HEK293T (cell line): ENCODE results near the gene KIF17.

ENCODE experiments used
- CTCF ChIA-PET: fragments of 350-600 bp; formaldehyde crosslinking; extraction: SDS; loops from one replicate; lab custom pipeline; 2021; ENCODE audit warnings: antibody characterized with exemption, inconsistent platforms; lab: Yijun Ruan, JAX
- POLR2A ChIA-PET: fragments of 350-600 bp; formaldehyde crosslinking; extraction: SDS; loops from one replicate; lab custom pipeline; 2020; ENCODE audit warnings: antibody characterized with exemption, inconsistent platforms; lab: Yijun Ruan, JAX
- DNase-seq: peaks from one replicate; pipeline ENCODE4 v3.0.0; 2012; ENCODE audit warnings: mixed read lengths; ENCODE audit errors: extremely low spot score
- ARNT ChIP-seq: fragments of 450-650 bp; IDR thresholded peaks from 2 replicates; pipeline ENCODE4 v1.6.1; 2017; ENCODE audit warnings: mild to moderate bottlenecking
- BHLHE40 ChIP-seq: fragments of 450-650 bp; IDR thresholded peaks from 2 replicates; pipeline ENCODE4 v1.6.1; 2016; ENCODE audit warnings: mild to moderate bottlenecking, moderate library complexity, borderline replicate concordance
- CTBP1 ChIP-seq: fragments of 450-650 bp; IDR thresholded peaks from 2 replicates; pipeline ENCODE4 v1.6.1; 2016; ENCODE audit warnings: borderline replicate concordance
- ELF4 ChIP-seq: fragments of 450-650 bp; IDR thresholded peaks from 2 replicates; pipeline ENCODE4 v1.6.1; 2017; ENCODE audit warnings: antibody characterized with exemption
- FOXA1 ChIP-seq: fragments of 450-650 bp; IDR thresholded peaks from 2 replicates; pipeline ENCODE4 v1.6.1; 2016; ENCODE audit warnings: mild to moderate bottlenecking
- FOXK2 ChIP-seq: fragments of 450-650 bp; IDR thresholded peaks from 2 replicates; pipeline ENCODE4 v1.6.1; 2016; ENCODE audit warnings: mild to moderate bottlenecking
- FOXM1 ChIP-seq: fragments of 450-650 bp; IDR thresholded peaks from 2 replicates; pipeline ENCODE4 v1.6.1; 2017; ENCODE audit warnings: mild to moderate bottlenecking, borderline replicate concordance
- HDGF ChIP-seq: fragments of 450-650 bp; IDR thresholded peaks from 2 replicates; pipeline ENCODE4 v1.6.1; 2017; ENCODE audit warnings: antibody characterized with exemption, borderline replicate concordance
- L3MBTL2 ChIP-seq: fragments of 450-650 bp; conservative IDR thresholded peaks from 2 replicates; pipeline ENCODE4 v1.6.1; 2016; ENCODE audit warnings: mild to moderate bottlenecking
- LEF1 ChIP-seq: fragments of 450-650 bp; IDR thresholded peaks from 2 replicates; pipeline ENCODE4 v1.6.1; 2017; ENCODE audit warnings: mild to moderate bottlenecking, borderline replicate concordance
- NFRKB ChIP-seq: fragments of 450-650 bp; IDR thresholded peaks from 2 replicates; pipeline ENCODE4 v1.6.1; 2016; ENCODE audit warnings: mild to moderate bottlenecking, moderate library complexity
- PKNOX1 ChIP-seq: fragments of 450-650 bp; IDR thresholded peaks from 2 replicates; pipeline ENCODE4 v1.6.1; 2016
- SP1 ChIP-seq: fragments of 450-650 bp; IDR thresholded peaks from 2 replicates; pipeline ENCODE4 v1.6.1; 2017
- SUZ12 ChIP-seq: fragments of 450-650 bp; IDR thresholded peaks from 2 replicates; pipeline ENCODE4 v1.6.1; 2016; ENCODE audit warnings: mild to moderate bottlenecking
- TARDBP ChIP-seq: fragments of 450-650 bp; IDR thresholded peaks from 2 replicates; pipeline ENCODE4 v1.6.1; 2016
- ZNF384 ChIP-seq: fragments of 450-650 bp; IDR thresholded peaks from 2 replicates; pipeline ENCODE4 v1.6.1; 2016

The KIF17 gene

GRCh38 chr1:20663969-20664715 lies 53.7 kb downstream of the KIF17 start:
- CTCF ChIA-PET = interaction anchor here (1.2 kb wide), 1 partner anchor 89 kb away, joined by 3 read pairs; no protein-coding TSS in a partner anchor
- DNase-seq = no peak
- POLR2A ChIA-PET = no interaction called here
- TF ChIP-seq LEF1 = no peak
- no peak for TF ChIP-seq L3MBTL2

GRCh38 chr1:20663365-20663764 lies 54.4 kb downstream of the KIF17 start:
- no peak for DNase-seq
- POLR2A ChIA-PET = no interaction called here
- CTCF ChIA-PET = interaction anchor here (1.2 kb wide), 1 partner anchor 88 kb away, joined by 3 read pairs; no protein-coding TSS in a partner anchor
- TF ChIP-seq SP1 = no peak
- TF ChIP-seq CTBP1 = no peak
- TF ChIP-seq NFRKB = no peak
- no peak for TF ChIP-seq TARDBP
- no peak for TF ChIP-seq ELF4
- no peak for TF ChIP-seq PKNOX1
- no peak for TF ChIP-seq ARNT
- no peak for TF ChIP-seq BHLHE40
- TF ChIP-seq FOXK2 = no peak
- no peak for TF ChIP-seq LEF1
- no peak for TF ChIP-seq FOXM1
- no peak for TF ChIP-seq L3MBTL2
- TF ChIP-seq FOXA1 = no peak
- no peak for TF ChIP-seq ZNF384
- TF ChIP-seq HDGF = no peak
- no peak for TF ChIP-seq SUZ12

- TF ChIP-seq FOXM1 = no peak
- no peak for TF ChIP-seq PKNOX1
- TF ChIP-seq ZNF384 = no peak
- TF ChIP-seq FOXK2 = no peak
- no peak for TF ChIP-seq CTBP1
- ChIA-PET CTCF (interaction anchor here (0.7 to 1.4 kb wide), 2 partner anchors 28 to 36 kb away, joined by 3 to 6 read pairs; no protein-coding TSS in a partner anchor), POLR2A (interaction anchor here (1.0 to 2.1 kb wide), 16 partner anchors 11 to 154 kb away, joined by 3 to 18 read pairs (median 6); partner anchors contain the start of gene MUL1)
- no peak for DNase-seq
Observed at GRCh38 chr1:20662110-20662475, 55.7 kb downstream of the KIF17 start.

GRCh38 chr1:20661207-20662109 lies 56.3 kb downstream of the KIF17 start, which contains the start of gene DDOST:
TSS of gene DDOST (minus strand) at chr1:20661369. CDS start at chr1:20661350, 19 bp downstream.
- no peak for TF ChIP-seq FOXM1
- TF ChIP-seq ELF4 = peak; percentile 84
- TF ChIP-seq FOXA1 = no peak
- no peak for TF ChIP-seq SP1
- TF ChIP-seq L3MBTL2 = 0 out of 2 replicates have a peak, but pooled peaks have one; percentile 12
- TF ChIP-seq SUZ12 = no peak
- ChIA-PET POLR2A (interaction anchor here (0.6 to 2.1 kb wide), 27 partner anchors 9 to 174 kb away, joined by 3 to 18 read pairs (median 5); partner anchors contain the start of genes CDA and MUL1), CTCF (interaction anchor here (0.5 to 1.4 kb wide), 4 partner anchors 27 to 525 kb away, joined by 3 to 6 read pairs (median 3); no protein-coding TSS in a partner anchor)
- peak; percentile 96 for DNase-seq

- no peak for DNase-seq
- TF ChIP-seq SUZ12 (no peak), NFRKB (no peak), PKNOX1 (no peak), CTBP1 (no peak), TARDBP (no peak), BHLHE40 (no peak), FOXM1 (no peak), FOXK2 (no peak), FOXA1 (no peak), L3MBTL2 (no peak), SP1 (no peak), HDGF (no peak)
- ChIA-PET CTCF (interaction anchor here (0.5 to 1.4 kb wide), 3 partner anchors 27 to 525 kb away, joined by 3 to 6 read pairs (median 3); no protein-coding TSS in a partner anchor), POLR2A (interaction anchor here (0.6 to 2.1 kb wide), 15 partner anchors 8 to 150 kb away, joined by 3 to 18 read pairs (median 5); partner anchors contain the start of gene CDA)
Observed at GRCh38 chr1:20660847-20661206, 57.0 kb downstream of the KIF17 start.
